HUES6 (cell line): ENCODE measurements around the gene CFAP46.

ENCODE experiments used
- H3K27ac ChIP-seq: 2 replicates; pipeline ENCODE4 v1.7.0; 2013; ENCODE audit warnings: low read depth, mild to moderate bottlenecking, low read length, inconsistent platforms
- H3K27me3 ChIP-seq: 2 replicates; pipeline ENCODE4 v1.6.1; 2013; ENCODE audit warnings: low read length; ENCODE audit not compliant: control insufficient read depth, insufficient read depth
- H3K36me3 ChIP-seq: 2 replicates; pipeline ENCODE4 v1.6.1; 2013; ENCODE audit warnings: low read length; ENCODE audit not compliant: control insufficient read depth, insufficient read depth
- H3K4me1 ChIP-seq: 2 replicates; pipeline ENCODE4 v1.6.1; 2013; ENCODE audit warnings: low read length; ENCODE audit not compliant: control insufficient read depth, insufficient read depth
- H3K4me3 ChIP-seq: 2 replicates; pipeline ENCODE4 v1.5.1; 2013; ENCODE audit warnings: low read depth, low read length
- H3K9ac ChIP-seq: one replicate; pipeline ENCODE4 v1.6.1; 2013; ENCODE audit warnings: mild to moderate bottlenecking, low read length
- H3K9me3 ChIP-seq: 2 replicates; pipeline ENCODE4 v1.6.1; 2013; ENCODE audit warnings: low read depth, low read length; ENCODE audit not compliant: control insufficient read depth, insufficient read depth

The CFAP46 gene

DNA sequence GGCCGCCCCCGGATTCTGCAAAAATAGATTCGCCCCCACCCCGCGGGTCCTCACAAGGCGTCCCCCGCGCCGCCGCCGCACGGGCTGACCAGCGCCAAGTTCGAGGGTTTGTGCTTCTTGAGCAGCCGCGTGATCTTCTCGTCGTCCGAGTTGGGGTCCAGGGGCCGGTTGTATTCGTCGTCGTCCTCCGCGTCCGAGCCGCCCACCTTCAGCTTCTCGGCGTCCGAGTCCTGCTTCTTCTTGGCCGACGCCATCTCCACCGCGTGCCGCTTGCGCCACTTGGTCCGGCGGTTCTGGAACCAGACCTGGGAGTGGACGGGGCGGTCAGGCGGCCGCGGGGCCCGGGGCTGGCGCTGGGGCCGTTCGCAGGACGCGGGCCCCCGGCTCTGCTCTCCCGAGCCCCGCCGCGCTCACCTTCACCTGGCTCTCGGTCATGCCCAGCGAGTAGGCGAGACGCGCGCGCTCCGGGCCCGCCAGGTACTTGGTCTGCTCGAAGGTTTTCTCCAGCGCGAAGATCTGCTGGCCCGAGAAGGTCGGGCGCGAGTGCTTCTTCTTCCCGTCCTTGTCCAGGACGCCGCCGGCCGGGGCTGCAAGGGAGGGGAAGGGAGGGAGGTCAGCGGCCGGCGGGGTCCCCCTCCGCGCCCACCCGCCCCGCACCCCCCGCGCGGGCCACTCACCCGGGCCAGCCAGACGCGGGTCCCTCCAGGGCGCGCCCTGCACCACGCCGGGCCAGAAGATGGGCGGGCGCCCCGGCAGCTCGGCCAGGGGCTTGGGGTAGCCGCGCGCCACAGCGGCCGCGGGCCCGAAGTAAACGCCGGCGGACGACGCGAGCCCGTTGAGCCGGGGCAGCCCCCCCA, 157.3 kb downstream of the CFAP46 start:
- H3K36me3 ChIP-seq: no peaks in the 10 kb centered on the region; the same call in 1 of the 2 replicates
- H3K27me3 ChIP-seq: peaks cover 88% of the 10 kb centered on the region
- H3K9me3 ChIP-seq: no peaks in the 10 kb centered on the region
- H3K4me1 ChIP-seq: peaks cover 12% of the 10 kb centered on the region
- peak overlapping the region; percentile 43; the same call in 1 of the 2 replicates for H3K4me3 ChIP-seq
- no peak overlapping the region for H3K9ac ChIP-seq
- no peak overlapping the region for H3K27ac ChIP-seq

DNA sequence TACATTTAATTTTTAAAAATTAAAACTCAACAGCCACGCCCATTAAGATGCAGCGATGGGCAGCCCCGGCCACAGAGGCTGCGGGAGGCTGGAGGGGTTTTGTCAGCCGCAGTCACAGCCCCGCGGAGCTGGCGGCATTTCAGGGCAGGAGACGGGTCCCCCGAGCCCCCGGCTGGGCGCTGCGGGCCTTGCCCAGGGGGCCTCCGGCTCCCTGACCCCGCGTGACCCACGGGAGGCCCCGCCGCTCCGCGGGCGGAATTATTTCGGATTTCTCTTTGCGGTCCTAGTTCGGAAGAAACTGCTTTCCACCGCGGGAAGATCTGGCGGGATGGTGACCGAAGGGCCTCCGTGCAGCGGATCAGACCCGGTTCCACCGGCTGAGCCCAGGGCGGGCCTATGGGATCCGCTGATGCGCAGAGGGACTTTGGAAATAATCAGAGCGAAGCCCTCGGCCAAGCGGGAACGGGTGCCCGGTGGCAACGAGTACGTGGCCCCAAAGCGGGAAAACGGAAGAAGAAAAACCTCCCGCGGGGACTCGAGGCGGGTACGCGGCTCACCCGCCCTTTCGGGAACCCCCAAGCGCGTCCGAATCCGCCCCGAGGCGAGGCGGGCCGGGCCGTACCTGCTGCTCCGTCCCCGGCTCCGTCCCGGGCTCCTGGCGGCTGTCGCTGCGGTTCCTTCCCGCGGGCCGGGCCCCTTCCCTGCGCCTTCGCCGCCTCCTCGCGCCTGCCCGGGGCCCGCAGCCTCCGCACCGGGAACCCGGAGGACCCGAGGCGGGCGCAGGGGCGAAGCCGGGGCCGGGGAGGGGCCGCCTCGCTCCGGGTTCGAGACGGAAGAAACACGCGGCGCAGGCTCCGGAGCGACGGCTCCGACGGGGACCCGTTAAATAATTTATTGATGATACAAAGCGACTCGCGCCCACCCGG, 158.2 kb downstream of the CFAP46 start:
- Histone ChIP-seq H3K27ac (no peak overlapping the region), H3K4me3 (no peak overlapping the region), H3K36me3 (no peaks in the 10 kb centered on the region; the same call in 1 of the 2 replicates), H3K27me3 (peaks cover 80% of the 10 kb centered on the region), H3K9ac (no peak overlapping the region), H3K9me3 (no peaks in the 10 kb centered on the region), H3K4me1 (peaks cover 12% of the 10 kb centered on the region)

GRCh38 chr10:132783165-132783939, 159.0 kb downstream of the CFAP46 start:
- Histone ChIP-seq H3K9ac (no peak overlapping the region), H3K36me3 (no peaks in the 10 kb centered on the region; the same call in 1 of the 2 replicates), H3K4me3 (no peak overlapping the region), H3K27me3 (peaks cover 71% of the 10 kb centered on the region), H3K27ac (no peak overlapping the region), H3K4me1 (peaks cover 12% of the 10 kb centered on the region), H3K9me3 (no peaks in the 10 kb centered on the region)

- peaks cover 12% of the 10 kb centered on the region for H3K4me1 ChIP-seq
- no peak overlapping the region for H3K27ac ChIP-seq
- no peaks in the 10 kb centered on the region for H3K9me3 ChIP-seq
Observed at GRCh38 chr10:132781556-132781955, 160.8 kb downstream of the CFAP46 start.

GRCh38 chr10:132780356-132780755, 162.0 kb downstream of the CFAP46 start:
- no peaks in the 10 kb centered on the region; the same call in 1 of the 2 replicates for H3K36me3 ChIP-seq
- H3K9me3 ChIP-seq: no peaks in the 10 kb centered on the region
- H3K27ac ChIP-seq: no peak overlapping the region
- H3K27me3 ChIP-seq: peaks cover 44% of the 10 kb centered on the region
- no peak overlapping the region for H3K9ac ChIP-seq
- H3K4me1 ChIP-seq: peaks cover 12% of the 10 kb centered on the region
- no peak overlapping the region for H3K4me3 ChIP-seq

More at GRCh38 chr10:132781556-132781955, 160.8 kb downstream of the CFAP46 start:
- Histone ChIP-seq H3K36me3 (no peaks in the 10 kb centered on the region; the same call in 1 of the 2 replicates), H3K27me3 (peaks cover 53% of the 10 kb centered on the region), H3K4me3 (no peak overlapping the region), H3K9ac (no peak overlapping the region)

DNA sequence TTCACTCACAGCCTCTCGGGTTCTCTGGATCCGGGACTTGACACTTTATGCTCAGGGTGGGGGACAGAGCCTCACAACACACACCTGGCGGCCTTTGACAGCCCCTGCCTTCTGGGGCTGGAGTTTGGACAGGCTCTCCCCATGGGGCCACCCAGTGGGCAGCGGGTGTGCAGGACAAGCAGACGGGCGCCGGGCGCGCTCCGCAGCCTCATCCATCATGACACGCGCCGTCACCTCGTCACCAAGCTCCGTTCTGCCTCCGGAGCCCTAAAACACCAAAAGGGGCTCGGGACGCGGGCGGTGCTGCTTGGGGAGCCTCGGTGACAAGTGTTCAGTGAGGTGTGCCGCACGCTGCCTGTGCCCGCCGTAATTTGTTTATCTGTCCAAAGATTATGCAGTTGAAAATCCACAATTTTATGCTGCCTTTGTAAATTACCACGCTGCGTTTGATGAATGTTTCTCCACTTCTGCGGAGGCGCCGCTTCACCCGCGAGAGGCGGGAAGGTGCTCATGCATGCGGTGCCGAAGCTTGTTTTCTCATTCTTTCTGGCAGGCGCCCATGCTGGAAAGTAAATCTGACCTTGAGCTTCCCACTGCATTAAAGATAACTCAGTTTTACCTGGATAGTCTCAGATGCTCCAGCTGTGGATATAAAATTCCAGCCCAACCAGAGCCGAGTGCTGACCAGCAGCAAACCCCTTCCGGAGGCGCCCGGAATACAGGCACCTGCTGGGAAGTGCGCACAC, 162.6 kb downstream of the CFAP46 start:
- H3K36me3 ChIP-seq: no peaks in the 10 kb centered on the region; the same call in 1 of the 2 replicates
- H3K27ac ChIP-seq: no peak overlapping the region
- H3K9ac ChIP-seq: no peak overlapping the region
- peaks cover 38% of the 10 kb centered on the region for H3K27me3 ChIP-seq
- no peaks in the 10 kb centered on the region for H3K9me3 ChIP-seq
- H3K4me1 ChIP-seq: peaks cover 12% of the 10 kb centered on the region
- H3K4me3 ChIP-seq: no peak overlapping the region

- no peaks in the 10 kb centered on the region; the same call in 1 of the 2 replicates for H3K36me3 ChIP-seq
- no peak overlapping the region for H3K9ac ChIP-seq
- no peaks in the 10 kb centered on the region for H3K4me1 ChIP-seq
- no peak overlapping the region for H3K4me3 ChIP-seq
- H3K9me3 ChIP-seq: 0 out of 2 replicates have a peak, but pooled peaks cover 3% of the 10 kb centered on the region
- H3K27ac ChIP-seq: no peak overlapping the region
- H3K27me3 ChIP-seq: peaks cover 15% of the 10 kb centered on the region
Observed at GRCh38 chr10:132777441-132777840, 164.9 kb downstream of the CFAP46 start.

- Histone ChIP-seq H3K27me3 (peaks cover 9% of the 10 kb centered on the region), H3K4me1 (no peaks in the 10 kb centered on the region), H3K36me3 (no peaks in the 10 kb centered on the region), H3K4me3 (no peak overlapping the region), H3K9me3 (0 out of 2 replicates have a peak, but pooled peaks cover 3% of the 10 kb centered on the region), H3K27ac (no peak overlapping the region), H3K9ac (no peak overlapping the region)
Observed at GRCh38 chr10:132776821-132777220, 165.5 kb downstream of the CFAP46 start.

- Histone ChIP-seq H3K27ac (no peak overlapping the region), H3K9ac (no peak overlapping the region), H3K4me1 (no peaks in the 10 kb centered on the region), H3K36me3 (no peaks in the 10 kb centered on the region), H3K9me3 (0 out of 2 replicates have a peak, but pooled peaks cover 3% of the 10 kb centered on the region), H3K27me3 (peaks cover 4% of the 10 kb centered on the region; the same call in 1 of the 2 replicates), H3K4me3 (no peak overlapping the region)
Observed at GRCh38 chr10:132776186-132776585, 166.2 kb downstream of the CFAP46 start.
